Mesendoderm (in vitro differentiated cells): Measurements from ENCODE around the gene CLIC4.
A peak's percentile ranks its signal among the peaks of the same experiment; 100 is the strongest.

Source experiments
- DNase-seq: peaks from one replicate; pipeline ENCODE4 v3.0.0; 2013
- H2AK5ac ChIP-seq: 2 replicates; pipeline ENCODE4 v1.6.1; 2013; ENCODE audit warnings: low read length, inconsistent platforms
- H2BK120ac ChIP-seq: 2 replicates; pipeline ENCODE4 v1.6.1; 2013; ENCODE audit warnings: low read depth, mild to moderate bottlenecking, low read length, moderate library complexity, mixed read lengths
- H2BK15ac ChIP-seq: replicated peaks from 2 replicates; pipeline ENCODE4 v1.6.1; 2013; ENCODE audit warnings: low read depth, mild to moderate bottlenecking, moderate library complexity
- H2BK5ac ChIP-seq: 2 replicates; pipeline ENCODE4 v1.6.1; 2013; ENCODE audit warnings: low read length, inconsistent platforms
- H3K18ac ChIP-seq: 2 replicates; pipeline ENCODE4 v1.6.1; 2013; ENCODE audit warnings: mild to moderate bottlenecking, low read length, mixed read lengths
- H3K23ac ChIP-seq: one replicate; pipeline ENCODE4 v1.6.1; 2013; ENCODE audit warnings: low read length
- H3K27ac ChIP-seq: 2 replicates; pipeline ENCODE4 v1.5.1; 2013; ENCODE audit warnings: low read depth, mild to moderate bottlenecking, inconsistent platforms, low read length, moderate library complexity
- H3K27me3 ChIP-seq: 2 replicates; pipeline ENCODE4 v1.6.1; 2013; ENCODE audit warnings: low read length, control low read depth, mild to moderate bottlenecking, inconsistent platforms; ENCODE audit not compliant: insufficient read depth, poor library complexity
- H3K36me3 ChIP-seq: 2 replicates; pipeline ENCODE4 v1.6.1; 2013; ENCODE audit warnings: low read length, inconsistent platforms; ENCODE audit not compliant: control insufficient read depth, insufficient read depth
- H3K4ac ChIP-seq: one replicate; pipeline ENCODE4 v1.6.1; 2013; ENCODE audit warnings: low read depth, mild to moderate bottlenecking, low read length, moderate library complexity
- H3K4me1 ChIP-seq: 2 replicates; pipeline ENCODE4 v1.6.1; 2013; ENCODE audit warnings: low read depth, low read length, inconsistent platforms; ENCODE audit not compliant: control insufficient read depth
- H3K4me2 ChIP-seq: 2 replicates; pipeline ENCODE4 v1.6.1; 2013; ENCODE audit warnings: low read length
- H3K4me3 ChIP-seq: 2 replicates; pipeline ENCODE4 v1.5.1; 2013; ENCODE audit warnings: mild to moderate bottlenecking, low read length
- H3K56ac ChIP-seq: one replicate; pipeline ENCODE4 v1.6.1; 2013; ENCODE audit warnings: low read length
- H3K79me1 ChIP-seq: 2 replicates; pipeline ENCODE4 v1.6.1; 2013; ENCODE audit warnings: low read length, inconsistent platforms
- H3K79me2 ChIP-seq: 2 replicates; pipeline ENCODE4 v1.6.1; 2013; ENCODE audit warnings: mild to moderate bottlenecking, low read length; ENCODE audit not compliant: control insufficient read depth, insufficient read depth
- H3K9ac ChIP-seq: 2 replicates; pipeline ENCODE4 v1.6.1; 2013; ENCODE audit warnings: low read length, inconsistent platforms
- H4K5ac ChIP-seq: one replicate; pipeline ENCODE4 v1.6.1; 2013; ENCODE audit warnings: low read length
- H4K8ac ChIP-seq: one replicate; pipeline ENCODE4 v1.6.1; 2013; ENCODE audit warnings: low read depth, mild to moderate bottlenecking, control low read depth, low read length, moderate library complexity
- WGBS: extraction: QIAGEN DNeasy Blood & Tissue Kit; methylation state at CpG from one replicate; pipeline ENCODE4 v1.1.7; 2013; ENCODE audit warnings: low lambda C conversion rate, missing lambda C conversion rate; ENCODE audit not compliant: insufficient coverage; ENCODE audit errors: extremely low coverage; 5-methylcytosine and 5-hydroxymethylcytosine counted together

CLIC4 gene

GRCh38 chr1:24707687-24708086 lies 37.6 kb upstream of the CLIC4 start:
- Histone ChIP-seq H3K27ac (no peak overlapping the region), H2AK5ac (no peak overlapping the region), H3K23ac (no peak overlapping the region), H3K79me1 (no peaks in the 10 kb centered on the region), H3K56ac (no peak overlapping the region), H4K8ac (no peak overlapping the region), H2BK120ac (no peak overlapping the region), H3K18ac (no peak overlapping the region), H3K4me1 (peaks cover 3% of the 10 kb centered on the region), H3K27me3 (no peaks in the 10 kb centered on the region), H3K4ac (no peak overlapping the region), H3K79me2 (no peaks in the 10 kb centered on the region), H2BK5ac (no peak overlapping the region), H3K9ac (no peak overlapping the region), H3K4me3 (no peak overlapping the region), H4K5ac (no peak overlapping the region), H2BK15ac (no peak overlapping the region), H3K36me3 (no peaks in the 10 kb centered on the region), H3K4me2 (no peak overlapping the region)
- WGBS, result no CpG with 5 or more reads among the region's 4 CpGs
- DNase-seq, result no peak

- H2AK5ac ChIP-seq, result no peak overlapping the region
- H3K36me3 ChIP-seq, result no peaks in the 10 kb centered on the region
- no peak overlapping the region for H3K27ac ChIP-seq
- no peak overlapping the region for H3K4me3 ChIP-seq
- H3K4me2 ChIP-seq, result no peak overlapping the region
- WGBS, result no CpG with 5 or more reads among the region's 4 CpGs
- peaks cover 7% of the 10 kb centered on the region for H3K4me1 ChIP-seq
- no peak overlapping the region for H4K8ac ChIP-seq
- H4K5ac ChIP-seq, result no peak overlapping the region
- no peak overlapping the region for H2BK120ac ChIP-seq
- no peaks in the 10 kb centered on the region for H3K27me3 ChIP-seq
- H3K79me2 ChIP-seq, result no peaks in the 10 kb centered on the region
- H2BK5ac ChIP-seq, result no peak overlapping the region
- H3K56ac ChIP-seq, result no peak overlapping the region
- H3K9ac ChIP-seq, result no peak overlapping the region
- H3K23ac ChIP-seq, result no peak overlapping the region
- H3K18ac ChIP-seq, result no peak overlapping the region
- no peak overlapping the region for H2BK15ac ChIP-seq
- H3K79me1 ChIP-seq, result no peaks in the 10 kb centered on the region
- H3K4ac ChIP-seq, result no peak overlapping the region
- DNase-seq, result no peak
Measured at GRCh38 chr1:24708938-24709337, 36.3 kb upstream of the CLIC4 start.

GRCh38 chr1:24709791-24710441 lies 35.3 kb upstream of the CLIC4 start:
- H2BK5ac ChIP-seq, result no peak overlapping the region
- H3K27ac ChIP-seq, result no peak overlapping the region
- H3K4me1 ChIP-seq, result peaks cover 7% of the 10 kb centered on the region
- no peaks in the 10 kb centered on the region for H3K36me3 ChIP-seq
- H3K56ac ChIP-seq, result no peak overlapping the region
- no peak overlapping the region for H2AK5ac ChIP-seq
- no peak overlapping the region for H2BK120ac ChIP-seq
- no peak overlapping the region for H3K9ac ChIP-seq
- no peak overlapping the region for H3K4me3 ChIP-seq
- no CpG with 5 or more reads among the region's 5 CpGs for WGBS
- no peaks in the 10 kb centered on the region for H3K27me3 ChIP-seq
- no peak overlapping the region for H4K8ac ChIP-seq
- H3K4ac ChIP-seq, result no peak overlapping the region
- DNase-seq, result no peak
- no peak overlapping the region for H2BK15ac ChIP-seq
- H3K79me1 ChIP-seq, result no peaks in the 10 kb centered on the region
- H3K79me2 ChIP-seq, result no peaks in the 10 kb centered on the region
- no peak overlapping the region for H3K18ac ChIP-seq
- H4K5ac ChIP-seq, result no peak overlapping the region
- no peak overlapping the region for H3K23ac ChIP-seq
- no peak overlapping the region for H3K4me2 ChIP-seq

GRCh38 chr1:24711329-24711728 lies 33.9 kb upstream of the CLIC4 start:
- H3K27me3 ChIP-seq, result no peaks in the 10 kb centered on the region
- no peak overlapping the region for H3K9ac ChIP-seq
- H3K79me2 ChIP-seq, result no peaks in the 10 kb centered on the region
- H3K4me3 ChIP-seq, result no peak overlapping the region
- H3K27ac ChIP-seq, result no peak overlapping the region
- no peak overlapping the region for H3K56ac ChIP-seq
- H3K18ac ChIP-seq, result no peak overlapping the region
- no peak overlapping the region for H3K4ac ChIP-seq
- peaks cover 4% of the 10 kb centered on the region for H3K4me1 ChIP-seq
- H2AK5ac ChIP-seq, result no peak overlapping the region
- H2BK15ac ChIP-seq, result no peak overlapping the region
- H4K5ac ChIP-seq, result no peak overlapping the region
- H3K36me3 ChIP-seq, result no peaks in the 10 kb centered on the region
- H2BK120ac ChIP-seq, result no peak overlapping the region
- no CpG with 5 or more reads among the region's 4 CpGs for WGBS
- H3K79me1 ChIP-seq, result no peaks in the 10 kb centered on the region
- DNase-seq, result no peak
- no peak overlapping the region for H3K4me2 ChIP-seq
- no peak overlapping the region for H2BK5ac ChIP-seq
- H4K8ac ChIP-seq, result no peak overlapping the region
- H3K23ac ChIP-seq, result no peak overlapping the region

GRCh38 chr1:24713176-24713575 lies 32.1 kb upstream of the CLIC4 start:
- no peak for DNase-seq
- H3K27me3 ChIP-seq, result no peaks in the 10 kb centered on the region
- no peak overlapping the region for H3K27ac ChIP-seq
- H3K9ac ChIP-seq, result peak overlapping the region; percentile 5
- no peaks in the 10 kb centered on the region for H3K79me1 ChIP-seq
- H3K36me3 ChIP-seq, result no peaks in the 10 kb centered on the region
- no peak overlapping the region for H3K4ac ChIP-seq
- WGBS, result no CpG with 5 or more reads among the region's 4 CpGs
- H2AK5ac ChIP-seq, result peak overlapping the region; percentile 10
- no peak overlapping the region for H3K4me2 ChIP-seq
- no peak overlapping the region for H2BK120ac ChIP-seq
- no peak overlapping the region for H3K23ac ChIP-seq
- no peak overlapping the region for H2BK15ac ChIP-seq
- H3K56ac ChIP-seq, result peak overlapping the region; percentile 54
- peak overlapping the region; percentile 6 for H2BK5ac ChIP-seq
- no peaks in the 10 kb centered on the region for H3K79me2 ChIP-seq
- peaks cover 4% of the 10 kb centered on the region for H3K4me1 ChIP-seq
- no peak overlapping the region for H4K8ac ChIP-seq
- no peak overlapping the region for H3K18ac ChIP-seq
- no peak overlapping the region for H4K5ac ChIP-seq
- no peak overlapping the region for H3K4me3 ChIP-seq

- Histone ChIP-seq H2BK5ac (no peak overlapping the region), H3K56ac (peak overlapping the region; percentile 54), H3K4me2 (no peak overlapping the region), H3K27me3 (no peaks in the 10 kb centered on the region), H3K18ac (no peak overlapping the region), H3K36me3 (no peaks in the 10 kb centered on the region), H3K4ac (no peak overlapping the region), H3K4me3 (no peak overlapping the region), H4K8ac (no peak overlapping the region), H2BK120ac (no peak overlapping the region), H2BK15ac (no peak overlapping the region), H3K9ac (no peak overlapping the region), H3K23ac (no peak overlapping the region), H2AK5ac (no peak overlapping the region), H3K79me1 (no peaks in the 10 kb centered on the region), H3K27ac (no peak overlapping the region), H4K5ac (no peak overlapping the region), H3K4me1 (peaks cover 4% of the 10 kb centered on the region), H3K79me2 (no peaks in the 10 kb centered on the region)
- WGBS, result no CpG with 5 or more reads among the region's 5 CpGs
- DNase-seq, result peak; percentile 76
Measured at GRCh38 chr1:24713736-24714135, 31.5 kb upstream of the CLIC4 start.
